Glutamatergic neuron (in vitro differentiated cells): Measurements from ENCODE around the gene ANKZF1. TPM values are rescaled to one million over a fixed set of nuclear protein-coding genes. Genes with fewer than 3 reads are reported as not detected.

Source experiments
- DNase-seq: peaks from one replicate; pipeline ENCODE4 v3.0.0; 2022
- H3K27ac Mint-ChIP-seq: one replicate; pipeline ENCODE4 v1.8.0; 2020; ENCODE audit warnings: mild to moderate bottlenecking, mixed read lengths, inconsistent platforms; ENCODE audit not compliant: unreplicated experiment
- H3K27me3 Mint-ChIP-seq: one replicate; pipeline ENCODE4 v1.8.0; 2020; ENCODE audit warnings: mild to moderate bottlenecking, moderate library complexity, mixed read lengths, inconsistent platforms; ENCODE audit not compliant: unreplicated experiment
- H3K36me3 Mint-ChIP-seq: one replicate; pipeline ENCODE4 v1.8.0; 2020; ENCODE audit warnings: mild to moderate bottlenecking, mixed read lengths, inconsistent platforms; ENCODE audit not compliant: unreplicated experiment
- H3K4me1 Mint-ChIP-seq: one replicate; pipeline ENCODE4 v1.8.0; 2020; ENCODE audit warnings: mild to moderate bottlenecking, low read depth, mixed read lengths, inconsistent platforms; ENCODE audit not compliant: unreplicated experiment
- H3K4me3 Mint-ChIP-seq: one replicate; pipeline ENCODE4 v1.8.0; 2020; ENCODE audit warnings: mild to moderate bottlenecking, mixed read lengths, inconsistent platforms; ENCODE audit not compliant: unreplicated experiment
- H3K9me3 Mint-ChIP-seq: one replicate; pipeline ENCODE4 v1.8.0; 2020; ENCODE audit warnings: mild to moderate bottlenecking, moderate library complexity, mixed read lengths, inconsistent platforms; ENCODE audit not compliant: unreplicated experiment
- CTCF ChIP-seq: fragments of 200-600 bp; sonication (generic); IDR thresholded peaks from one replicate; pipeline ENCODE4 v1.5.0; 2021; ENCODE audit not compliant: partially characterized antibody, unreplicated experiment
- total RNA-seq: library from RNA; stranded (reverse); fragmentation: NEBNext Ultra II Directional; extraction: Animal tissue kit (Norgen Biotek cat#: 25700); gene quantifications from one replicate; pipeline ENCODE4 v1.2.1, GENCODE V29; 2021; ENCODE audit not compliant: unreplicated experiment

Gene ANKZF1
- total RNA-seq, 1 donor from 2014 or later: 95.8 TPM

- peak; percentile 98 for DNase-seq
- Mint-ChIP-seq H3K9me3 (peaks cover 12% of the 10 kb centered on the region), H3K4me1 (peaks cover 11% of the 10 kb centered on the region), H3K27me3 (peaks cover 9% of the 10 kb centered on the region), H3K4me3 (peak within 1 kb of the TSS; percentile 93), H3K27ac (peak within 1 kb of the TSS; percentile 98), H3K36me3 (peaks cover 5% of the 10 kb centered on the region)
- TF ChIP-seq CTCF: no peak
Observed at GRCh38 chr2:219218732-219219701, 10.6 kb upstream of the ANKZF1 start, which contains the start of gene ABCB6. Gene ABCB6, minus strand, starts transcription at chr2:219218958. Its CDS starts 285 bp downstream, at chr2:219218673.

- peaks cover 5% of the 10 kb centered on the region for H3K36me3 Mint-ChIP-seq
- H3K27me3 Mint-ChIP-seq: peaks cover 8% of the 10 kb centered on the region
- H3K9me3 Mint-ChIP-seq: peaks cover 10% of the 10 kb centered on the region
- no peak overlapping the region for H3K27ac Mint-ChIP-seq
- DNase-seq: no peak
- no peak for TF ChIP-seq CTCF
- H3K4me3 Mint-ChIP-seq: peak overlapping the region; percentile 34
- peaks cover 11% of the 10 kb centered on the region for H3K4me1 Mint-ChIP-seq
Observed at GRCh38 chr2:219219784-219220532, 9.6 kb upstream of the ANKZF1 start.

- DNase-seq: no peak
- Mint-ChIP-seq H3K27me3 (peaks cover 8% of the 10 kb centered on the region), H3K27ac (no peak overlapping the region), H3K4me1 (peaks cover 11% of the 10 kb centered on the region), H3K36me3 (peaks cover 5% of the 10 kb centered on the region), H3K4me3 (no peak overlapping the region), H3K9me3 (peaks cover 11% of the 10 kb centered on the region)
- TF ChIP-seq CTCF: no peak
Observed at GRCh38 chr2:219220652-219221402, 8.8 kb upstream of the ANKZF1 start.

- Mint-ChIP-seq H3K27me3 (peaks cover 5% of the 10 kb centered on the region), H3K9me3 (peaks cover 9% of the 10 kb centered on the region), H3K36me3 (peaks cover 5% of the 10 kb centered on the region), H3K4me3 (no peak overlapping the region), H3K27ac (no peak overlapping the region), H3K4me1 (peaks cover 7% of the 10 kb centered on the region)
- no peak for DNase-seq
- no peak for TF ChIP-seq CTCF
Observed at GRCh38 chr2:219221957-219222518, 7.6 kb upstream of the ANKZF1 start.
